HPDE6-E6E7 (cell line): ENCODE measurements around the gene KLHL13.
A peak's percentile ranks its signal among the peaks of the same experiment; 100 is the strongest.
"Not testable (repeated sequence)": the region's sequence is repeated elsewhere in the genome, so short reads cannot be mapped to it uniquely, and the experiment has no call there.

Experiments used
- DNase-seq: peaks from one replicate; pipeline ENCODE4 v3.0.0; 2011; ENCODE audit warnings: missing footprints; ENCODE audit errors: extremely low spot score

The KLHL13 gene

GRCh38 chrX:118074196-118074595, 42.4 kb downstream of the KLHL13 start:
- DNase-seq = no peak

DNA sequence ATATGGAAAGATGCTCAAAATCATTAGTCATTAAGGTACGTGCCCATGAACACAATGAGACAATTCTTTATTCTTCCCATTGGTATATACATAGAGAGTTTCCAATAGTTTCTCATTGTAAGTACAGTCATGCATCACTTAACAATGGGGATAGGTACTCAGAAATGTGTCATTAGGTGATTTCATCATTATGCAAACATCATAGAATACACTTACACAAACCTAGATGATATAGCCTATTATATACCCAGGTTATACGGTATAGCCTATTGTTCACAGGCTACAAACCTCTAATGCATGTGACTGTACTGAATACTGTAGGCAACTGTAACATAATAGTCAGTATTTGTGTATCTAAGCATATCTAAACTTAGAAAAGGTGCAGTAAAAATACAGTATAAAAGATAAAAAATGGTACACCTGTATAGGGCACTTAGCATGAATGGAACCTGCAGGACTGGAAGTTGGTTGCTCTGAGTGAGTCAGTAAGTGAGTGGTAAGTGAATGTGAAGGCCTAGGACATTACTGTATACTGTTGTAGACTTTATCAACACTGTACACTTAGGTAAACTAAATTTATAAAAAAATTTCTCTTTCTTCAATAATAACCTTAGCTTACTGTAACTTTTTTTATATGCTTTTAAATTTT, 49.6 kb downstream of the KLHL13 start:
- DNase-seq = no peak

- no peak for DNase-seq
Measured at GRCh38 chrX:118062817-118063615, 53.6 kb downstream of the KLHL13 start.

DNA sequence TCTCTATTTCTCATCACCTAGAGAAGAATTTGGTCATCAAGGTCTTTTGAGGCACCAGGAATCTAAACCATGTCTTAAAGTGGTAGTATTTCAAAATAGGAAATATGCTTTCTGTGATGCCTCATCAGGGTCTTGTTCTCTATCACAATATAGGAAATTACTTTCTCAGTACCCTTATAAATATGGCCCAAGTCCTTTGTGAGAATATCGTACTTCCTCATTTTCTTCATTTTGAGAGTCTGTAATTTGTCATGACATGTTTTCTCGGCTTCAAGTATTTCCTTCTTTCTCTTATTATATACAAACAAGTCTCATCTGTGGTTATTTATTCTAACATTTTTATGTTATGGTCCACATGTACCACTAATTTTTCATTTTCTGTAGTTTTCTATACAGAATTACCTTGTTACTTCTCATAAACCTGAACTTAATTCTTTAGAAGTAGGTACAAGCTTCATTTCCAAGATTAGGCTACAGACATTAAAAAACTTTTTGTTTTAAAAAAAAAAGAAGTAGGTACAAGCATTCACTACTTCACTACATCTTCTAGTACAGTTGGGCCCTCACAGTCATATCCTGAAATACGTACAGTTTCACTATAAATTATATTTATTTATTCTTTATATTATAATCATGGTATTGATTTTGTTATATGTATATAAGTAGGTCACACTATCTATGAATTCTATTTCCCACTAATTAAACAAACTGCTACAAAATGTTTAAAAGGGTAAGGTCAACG, 54.4 kb downstream of the KLHL13 start:
- DNase-seq = no peak

GRCh38 chrX:118058924-118059323, 57.7 kb downstream of the KLHL13 start:
- DNase-seq = no peak

DNA sequence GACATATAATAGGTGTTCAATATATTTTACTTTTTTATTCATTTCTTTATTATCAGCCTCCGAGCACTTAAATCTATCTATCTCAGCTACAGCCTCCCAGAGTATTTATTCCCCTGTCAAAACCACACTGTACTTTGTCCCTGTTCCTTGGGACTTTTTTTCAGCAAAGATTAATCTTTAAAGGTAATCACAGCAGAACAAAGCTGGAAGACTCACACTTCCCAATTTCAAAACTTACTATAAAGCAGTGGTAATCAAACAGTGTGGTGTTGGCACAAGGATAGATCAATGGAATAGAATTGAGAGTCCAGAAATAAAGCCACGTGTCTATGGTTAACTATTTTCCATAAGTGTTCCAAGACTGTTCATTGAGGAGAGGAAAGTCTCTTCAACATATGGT, 59.7 kb downstream of the KLHL13 start:
- DNase-seq = no peak

- DNase-seq = no peak
Measured at GRCh38 chrX:118049713-118050112, 66.9 kb downstream of the KLHL13 start.

GRCh38 chrX:118047446-118048186, 69.0 kb downstream of the KLHL13 start:
- no peak for DNase-seq

DNA sequence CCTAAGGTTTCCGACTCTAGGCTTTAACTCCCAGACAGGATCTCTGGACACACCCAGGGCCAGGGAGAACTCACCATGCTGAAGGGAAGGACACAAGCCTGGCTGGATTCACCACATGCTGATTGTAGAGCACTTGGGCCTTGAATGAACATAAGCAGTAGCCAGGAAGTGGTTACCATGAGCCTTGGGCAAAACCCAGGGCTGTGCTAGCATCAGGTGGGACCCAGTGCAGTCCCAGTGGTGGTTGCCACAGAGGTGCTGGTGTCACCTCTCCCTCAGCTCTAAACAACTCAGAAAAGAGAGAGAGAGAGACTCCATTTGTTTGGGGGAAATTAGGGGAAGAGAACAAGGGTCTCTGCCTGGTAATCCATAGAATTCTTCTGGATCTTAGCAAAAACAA, 77.0 kb downstream of the KLHL13 start:
- DNase-seq = no peak

DNA sequence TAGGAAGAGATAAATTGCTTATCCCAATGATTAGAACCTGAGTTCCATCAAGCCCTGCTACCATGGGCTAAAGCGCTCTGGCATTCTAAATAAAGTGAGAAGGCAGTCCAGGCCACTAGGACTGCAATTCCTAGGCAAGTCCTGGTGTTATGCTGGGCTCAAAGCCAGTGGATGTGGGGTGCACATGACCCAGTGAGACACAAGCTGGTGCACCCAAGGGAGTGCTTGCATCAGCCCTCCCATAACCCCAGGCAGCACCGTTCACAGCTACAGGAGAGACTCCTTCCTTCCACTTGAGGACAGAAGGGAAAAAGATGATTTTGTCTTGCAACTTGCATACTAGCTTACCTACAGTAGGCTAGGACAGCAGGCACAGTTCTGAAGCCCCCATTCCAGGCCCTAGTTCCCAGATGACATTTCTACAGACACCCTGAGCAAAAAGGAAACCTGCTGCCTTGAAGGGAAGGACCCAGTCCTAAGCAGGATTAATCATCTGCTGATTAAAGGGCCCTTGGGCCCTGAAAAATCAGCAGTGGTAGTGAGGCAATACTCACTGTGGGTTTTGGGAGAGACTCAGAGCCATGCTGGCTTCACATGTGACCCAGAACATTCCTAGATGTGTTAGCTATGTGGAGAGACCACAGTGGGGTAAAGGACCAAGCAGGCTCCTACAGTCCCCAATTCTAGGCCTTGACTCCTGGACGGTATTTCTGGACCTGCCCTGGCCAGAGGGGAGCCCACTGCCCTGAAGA, 77.8 kb downstream of the KLHL13 start:
- DNase-seq = no peak

- no peak for DNase-seq
Measured at GRCh38 chrX:118026631-118027030, 90.0 kb downstream of the KLHL13 start.

DNA sequence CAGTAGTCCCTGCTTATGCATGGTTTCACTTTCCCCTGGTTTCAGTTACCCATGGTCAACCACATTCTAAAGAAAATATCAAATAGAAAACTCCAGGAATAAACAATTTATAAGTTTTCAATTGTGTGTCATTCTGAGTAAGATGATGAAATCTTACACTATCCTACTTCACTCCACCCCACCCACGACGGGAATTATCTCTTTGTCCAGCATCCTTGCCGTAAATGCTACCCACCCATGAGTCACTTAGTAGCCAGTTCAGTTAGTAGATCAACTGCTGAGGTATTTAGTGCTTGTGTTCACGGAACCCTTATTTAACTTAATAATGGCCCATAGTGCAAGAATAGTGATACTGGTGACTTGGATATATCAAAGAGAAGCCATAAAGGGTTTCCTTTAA, 91.4 kb downstream of the KLHL13 start:
- no peak for DNase-seq

DNA sequence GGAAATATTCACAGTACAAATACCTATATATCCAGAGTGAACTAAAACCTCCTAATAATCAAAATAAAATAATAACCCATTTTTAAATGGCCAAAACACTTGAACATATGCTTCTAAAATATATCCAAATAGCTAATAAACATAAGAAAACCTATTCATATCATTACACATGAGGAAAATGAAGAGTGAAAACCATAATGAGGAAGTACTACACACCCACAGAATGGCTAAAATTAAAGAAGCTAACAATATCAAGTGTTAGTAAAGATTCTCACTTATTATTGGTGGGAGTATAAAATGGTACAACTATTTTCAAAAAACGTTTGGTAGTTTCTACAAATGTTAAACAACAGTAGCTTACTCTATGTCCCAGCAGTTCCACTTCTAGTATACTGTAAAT, 92.1 kb downstream of the KLHL13 start:
- no peak for DNase-seq

GRCh38 chrX:118022753-118023152, 93.9 kb downstream of the KLHL13 start:
- DNase-seq = no peak

- DNase-seq = no peak
Measured at GRCh38 chrX:118016422-118016821, 100.2 kb downstream of the KLHL13 start.

DNA sequence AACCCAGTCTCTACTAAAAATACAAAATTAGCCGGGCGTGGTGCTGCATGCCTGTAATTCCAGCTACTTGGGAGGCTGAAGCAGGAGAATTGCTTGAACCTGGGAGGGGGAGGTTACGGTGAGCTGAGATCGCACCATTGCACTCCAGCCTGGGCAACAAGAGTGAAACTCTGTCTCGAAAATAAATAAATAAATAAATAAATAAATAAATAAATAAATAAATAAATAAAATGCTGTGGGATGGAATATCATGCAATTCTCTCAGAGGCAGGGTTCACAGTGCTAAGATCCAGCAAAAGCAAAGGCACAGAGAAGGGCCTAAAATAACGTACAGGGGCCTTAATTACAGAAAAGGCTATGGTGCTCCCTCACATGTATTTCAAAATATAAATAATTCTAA, 114.2 kb downstream of the KLHL13 start:
- DNase-seq = not testable (repeated sequence)

DNA sequence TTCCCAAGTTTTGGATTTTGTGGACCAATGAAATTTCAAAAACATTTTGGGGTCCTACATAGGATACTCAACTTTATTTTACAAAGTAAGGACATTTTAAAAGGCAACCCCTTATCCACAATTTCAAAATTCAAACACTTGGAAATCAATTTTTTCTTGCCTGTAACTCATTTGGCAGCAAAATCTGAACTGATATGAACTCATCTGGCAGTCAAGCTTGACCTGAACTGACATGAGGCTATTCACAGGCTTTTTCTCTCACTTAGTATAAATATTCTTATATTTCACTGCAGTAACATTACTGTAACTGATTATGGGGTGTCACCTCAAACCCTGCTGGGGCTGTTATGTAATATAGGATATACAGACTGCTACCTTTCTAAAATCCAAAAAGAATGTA, 116.1 kb downstream of the KLHL13 start:
- DNase-seq = no peak

GRCh38 chrX:117998171-117998570, 118.4 kb downstream of the KLHL13 start:
- DNase-seq = no peak

GRCh38 chrX:117996918-117997480, 119.6 kb downstream of the KLHL13 start:
- DNase-seq = peak; percentile 16

GRCh38 chrX:117996408-117996807, 120.2 kb downstream of the KLHL13 start:
- peak; percentile 13 for DNase-seq

GRCh38 chrX:117995378-117995777, 121.2 kb downstream of the KLHL13 start:
- no peak for DNase-seq
